GM13976 (cell line): ENCODE data around the gene FAM53B.

Experiments
- DNase-seq: peaks from one replicate; pipeline ENCODE4 v3.0.0; 2012; ENCODE audit warnings: low spot score
- in situ Hi-C: fragments of 300-500 bp; cut with MboI; formaldehyde crosslinking; loops from one replicate; pipeline ENCODE4 v1.12.0; 2022; ENCODE audit warnings: low sequenced_read_pairs, mixed read lengths, inconsistent platforms; ENCODE audit not compliant: unreplicated experiment
- TF ChIP-seq, protein P1 (sequence below): IDR thresholded peaks from 2 replicates; pipeline ENCODE4 v1.5.1; 2012; ENCODE audit warnings: borderline replicate concordance, mild to moderate bottlenecking; ENCODE audit not compliant: insufficient read depth; ENCODE audit errors: extremely low read depth, missing control alignments, control extremely low read depth

FAM53B gene

DNA sequence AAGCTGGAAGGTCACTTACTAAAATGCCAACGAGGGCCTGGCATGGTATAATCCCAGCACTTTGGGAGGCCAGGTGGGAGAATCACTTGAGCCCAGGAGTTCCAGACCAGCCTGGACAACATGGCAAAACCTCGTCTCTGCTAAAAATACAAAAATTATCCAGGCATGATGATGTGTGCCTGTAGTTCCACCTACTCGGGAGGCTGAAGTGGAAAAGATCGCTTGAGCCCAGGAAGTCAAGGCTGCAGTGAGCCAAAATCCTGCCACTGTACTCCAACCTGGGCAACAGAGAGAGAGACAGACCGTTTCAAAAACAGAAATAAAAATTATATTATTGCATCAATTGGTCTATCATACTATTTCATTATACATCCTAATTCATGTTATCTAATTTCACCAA, 18.1 kb upstream of the FAM53B start:
- TF ChIP-seq, protein P1, sequence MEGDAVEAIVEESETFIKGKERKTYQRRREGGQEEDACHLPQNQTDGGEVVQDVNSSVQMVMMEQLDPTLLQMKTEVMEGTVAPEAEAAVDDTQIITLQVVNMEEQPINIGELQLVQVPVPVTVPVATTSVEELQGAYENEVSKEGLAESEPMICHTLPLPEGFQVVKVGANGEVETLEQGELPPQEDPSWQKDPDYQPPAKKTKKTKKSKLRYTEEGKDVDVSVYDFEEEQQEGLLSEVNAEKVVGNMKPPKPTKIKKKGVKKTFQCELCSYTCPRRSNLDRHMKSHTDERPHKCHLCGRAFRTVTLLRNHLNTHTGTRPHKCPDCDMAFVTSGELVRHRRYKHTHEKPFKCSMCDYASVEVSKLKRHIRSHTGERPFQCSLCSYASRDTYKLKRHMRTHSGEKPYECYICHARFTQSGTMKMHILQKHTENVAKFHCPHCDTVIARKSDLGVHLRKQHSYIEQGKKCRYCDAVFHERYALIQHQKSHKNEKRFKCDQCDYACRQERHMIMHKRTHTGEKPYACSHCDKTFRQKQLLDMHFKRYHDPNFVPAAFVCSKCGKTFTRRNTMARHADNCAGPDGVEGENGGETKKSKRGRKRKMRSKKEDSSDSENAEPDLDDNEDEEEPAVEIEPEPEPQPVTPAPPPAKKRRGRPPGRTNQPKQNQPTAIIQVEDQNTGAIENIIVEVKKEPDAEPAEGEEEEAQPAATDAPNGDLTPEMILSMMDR, result no peak
- no peak for DNase-seq
- in situ Hi-C loops, result no loop called here

DNA sequence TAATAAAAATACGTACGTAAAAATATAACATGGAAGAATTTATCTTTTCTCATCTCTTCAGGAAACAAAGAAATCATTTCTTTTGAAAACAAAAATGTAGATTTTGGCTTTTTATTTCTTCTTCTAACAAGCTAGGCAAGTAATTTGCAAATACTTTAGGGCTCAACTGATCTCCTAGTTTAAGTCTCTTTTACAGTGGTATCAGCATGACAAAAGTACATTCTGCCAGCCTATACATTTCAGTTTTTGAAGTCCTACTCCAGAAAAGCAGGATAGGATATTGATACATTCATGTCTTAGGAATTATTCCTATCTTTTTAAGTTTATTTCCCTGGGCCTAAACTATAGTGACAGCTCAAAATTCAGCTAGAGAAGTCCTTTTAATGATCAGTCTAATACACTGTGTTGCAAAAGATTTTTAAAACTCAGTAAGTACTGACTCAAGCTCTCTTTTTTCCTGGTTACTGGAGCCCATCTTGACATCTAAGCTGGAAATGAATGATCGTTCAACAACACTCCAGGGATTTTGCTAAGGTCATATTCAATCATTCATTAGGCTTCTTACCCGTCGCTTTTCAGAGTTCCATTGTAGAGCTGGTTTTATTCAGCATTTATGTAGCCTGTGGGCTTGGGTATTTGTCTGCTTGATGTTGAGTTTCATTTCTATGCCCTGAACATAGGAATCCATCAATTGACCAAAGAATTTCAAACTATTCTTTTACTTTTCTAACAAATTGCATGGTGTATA, 12.2 kb upstream of the FAM53B start:
- in situ Hi-C loops, result no loop called here
- DNase-seq, result no peak
- TF ChIP-seq, protein P1, result no peak

DNA sequence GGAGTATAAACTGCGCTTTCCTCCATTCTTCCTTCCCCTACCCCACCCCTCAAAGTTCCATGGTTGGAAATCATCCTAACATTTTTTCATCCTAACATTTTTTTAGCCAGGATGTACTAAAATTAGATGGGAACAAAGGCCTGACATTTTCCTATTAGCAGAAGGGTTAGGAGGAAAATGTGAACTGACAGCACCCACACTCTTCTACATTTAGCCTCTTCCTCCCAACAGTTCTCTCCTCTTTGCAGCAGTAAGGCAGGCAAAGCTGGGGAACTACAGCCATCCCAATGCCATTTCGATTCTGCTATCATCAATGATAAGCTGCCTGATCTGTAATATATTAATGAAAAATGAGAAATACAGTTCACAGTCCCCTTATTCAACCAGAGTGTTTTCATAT, 11.4 kb upstream of the FAM53B start:
- in situ Hi-C loops, result no loop called here
- no peak for DNase-seq
- TF ChIP-seq, protein P1, result no peak

GRCh38 chr10:124754227-124754626, 10.0 kb upstream of the FAM53B start:
- TF ChIP-seq, protein P1, result no peak
- DNase-seq, result no peak
- in situ Hi-C loops, result no loop called here

DNA sequence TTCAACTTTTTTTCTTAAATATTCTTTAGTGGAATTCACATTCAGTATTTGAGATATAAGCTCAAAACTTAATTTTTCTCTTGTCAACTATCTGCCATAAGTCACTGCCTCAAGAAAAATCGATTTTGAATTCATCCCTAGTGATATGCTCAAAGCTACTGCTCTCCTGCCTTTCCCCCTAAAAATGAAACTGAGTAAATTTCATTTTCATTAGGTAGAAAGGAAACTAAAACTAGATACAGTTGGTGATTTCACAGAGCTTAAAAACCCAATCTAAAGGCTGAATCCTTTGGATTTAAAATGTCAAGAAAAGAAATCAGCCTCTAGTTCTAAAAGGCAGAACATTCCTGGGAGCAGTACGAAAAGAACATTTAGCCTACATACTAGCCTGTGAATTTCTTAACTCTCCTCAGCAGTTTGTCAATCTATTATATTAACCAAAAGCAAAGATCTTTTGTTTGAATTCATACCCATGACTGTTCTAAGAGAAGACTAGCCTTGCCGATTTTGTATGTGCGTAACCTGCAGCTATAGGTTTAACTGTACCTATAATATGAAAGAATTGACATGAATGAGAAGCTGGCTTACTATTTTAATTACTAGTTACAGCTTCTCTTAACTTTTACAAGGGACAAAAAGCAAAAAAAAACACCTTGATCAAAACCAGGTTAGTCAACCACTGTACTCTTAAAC, 4.9 kb upstream of the FAM53B start:
- TF ChIP-seq, protein P1, result no peak
- in situ Hi-C loops, result no loop called here
- no peak for DNase-seq

DNA sequence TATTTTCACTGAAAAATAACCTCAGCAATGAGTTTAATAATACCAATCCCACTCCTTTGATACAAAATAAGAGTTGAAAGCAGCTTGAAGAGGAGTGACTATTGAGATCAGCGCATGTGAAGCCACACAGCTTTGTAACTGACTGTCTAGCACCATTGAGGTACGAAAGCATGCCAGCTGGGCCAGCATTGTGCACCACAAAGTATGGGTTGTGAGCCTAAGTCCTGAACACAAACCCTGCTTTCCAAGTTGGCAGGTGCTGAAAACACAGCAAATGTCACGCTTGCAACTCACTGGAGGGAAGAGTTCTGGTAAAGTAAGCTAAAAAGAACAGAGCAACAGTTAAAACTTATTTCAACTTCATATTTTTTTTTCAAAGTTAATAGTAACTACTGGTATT, 4.0 kb upstream of the FAM53B start:
- in situ Hi-C loops, result no loop called here
- TF ChIP-seq, protein P1, result no peak
- DNase-seq, result no peak

GRCh38 chr10:124747745-124748144, 3.6 kb upstream of the FAM53B start:
- TF ChIP-seq, protein P1, result no peak
- in situ Hi-C loops, result no loop called here
- no peak for DNase-seq
